Neuronal stem cell (in vitro differentiated cells): ENCODE measurements around the gene KRTAP5-6.
A peak's percentile ranks its signal among the peaks of the same experiment; 100 is the strongest.

Source experiments
- DNase-seq: peaks from one replicate; pipeline ENCODE4 v3.0.0-alpha.2; 2013; ENCODE audit warnings: low spot score
- H2AFZ ChIP-seq: one replicate; pipeline ENCODE4 v1.6.1; 2013; ENCODE audit warnings: mild to moderate bottlenecking, low read length, inconsistent platforms
- H2AK5ac ChIP-seq: 2 replicates; pipeline ENCODE4 v1.6.1; 2013; ENCODE audit warnings: low read depth, mild to moderate bottlenecking, inconsistent platforms, low read length, moderate library complexity, mixed read lengths
- H2BK120ac ChIP-seq: 2 replicates; pipeline ENCODE4 v1.6.1; 2013; ENCODE audit warnings: low read depth, mild to moderate bottlenecking, inconsistent platforms, low read length, moderate library complexity, mixed read lengths
- H2BK12ac ChIP-seq: one replicate; pipeline ENCODE4 v1.6.1; 2013; ENCODE audit warnings: low read length, inconsistent platforms
- H2BK15ac ChIP-seq: 2 replicates; pipeline ENCODE4 v1.6.1; 2013; ENCODE audit warnings: mild to moderate bottlenecking, low read length, inconsistent platforms, mixed read lengths
- H2BK5ac ChIP-seq: one replicate; pipeline ENCODE4 v1.6.1; 2013; ENCODE audit warnings: inconsistent platforms, mild to moderate bottlenecking, low read length, moderate library complexity
- H3K14ac ChIP-seq: one replicate; pipeline ENCODE4 v1.6.1; 2013; ENCODE audit warnings: low read length, inconsistent platforms
- H3K18ac ChIP-seq: 2 replicates; pipeline ENCODE4 v1.6.1; 2013; ENCODE audit warnings: low read length, inconsistent platforms
- H3K23ac ChIP-seq: 2 replicates; pipeline ENCODE4 v1.6.1; 2013; ENCODE audit warnings: low read depth, mild to moderate bottlenecking, mixed read lengths, low read length, inconsistent platforms; ENCODE audit not compliant: poor library complexity
- H3K27ac ChIP-seq: replicated peaks from 3 replicates; pipeline ENCODE4 v1.5.1; 2013; ENCODE audit warnings: low read length, inconsistent platforms
- H3K27me3 ChIP-seq, 3 experiments: 2 replicates each; pipeline ENCODE4 v1.6.1; 2013; ENCODE audit warnings: low read length in 3 of 3, mild to moderate bottlenecking in 2 of 3, inconsistent platforms in 1 of 3, low read depth in 1 of 3, mixed read lengths in 1 of 3, moderate library complexity in 1 of 3; ENCODE audit not compliant: control insufficient read depth in 3 of 3, insufficient read depth in 3 of 3
- H3K36me3 ChIP-seq, 2 donors: replicated peaks in 1 of 2; 2 replicates each; pipeline ENCODE4 v1.6.1; 2013; ENCODE audit warnings: low read length in 2 of 2; ENCODE audit not compliant: control insufficient read depth in 2 of 2, insufficient read depth in 2 of 2
- H3K4ac ChIP-seq: 2 replicates; pipeline ENCODE4 v1.6.1; 2013; ENCODE audit warnings: inconsistent platforms, mild to moderate bottlenecking, low read length, moderate library complexity
- H3K4me1 ChIP-seq, 2 donors: 1 replicate in 1 of 2; 2 replicates in 1 of 2; pipeline ENCODE4 v1.6.1; 2013; ENCODE audit warnings: low read length in 2 of 2, low read depth in 1 of 2; ENCODE audit not compliant: control insufficient read depth in 2 of 2, insufficient read depth in 1 of 2
- H3K4me2 ChIP-seq: one replicate; pipeline ENCODE4 v1.6.1; 2013; ENCODE audit warnings: mild to moderate bottlenecking, low read length, inconsistent platforms; ENCODE audit not compliant: insufficient read depth, poor library complexity, severe bottlenecking
- H3K4me3 ChIP-seq, 2 donors: 2 replicates each; pipeline ENCODE4 v1.5.1; 2013; ENCODE audit warnings: low read length in 2 of 2, mild to moderate bottlenecking in 2 of 2, inconsistent platforms in 1 of 2, moderate library complexity in 1 of 2
- H3K79me1 ChIP-seq: one replicate; pipeline ENCODE4 v1.6.1; 2013; ENCODE audit warnings: low read depth, mild to moderate bottlenecking, inconsistent platforms, low read length, moderate library complexity
- H3K9ac ChIP-seq: one replicate; pipeline ENCODE4 v1.6.1; 2013; ENCODE audit warnings: mild to moderate bottlenecking, low read depth, low read length, inconsistent platforms; ENCODE audit not compliant: poor library complexity
- H3K9me3 ChIP-seq, 2 donors: replicated peaks in 1 of 2; 2 replicates each; pipeline versions ENCODE3 to v1.6.1; 2013; ENCODE audit warnings: low read length in 2 of 2, mild to moderate bottlenecking in 2 of 2, inconsistent platforms in 1 of 2, low read depth in 1 of 2, mixed read lengths in 1 of 2, moderate library complexity in 1 of 2; ENCODE audit not compliant: control insufficient read depth in 2 of 2, insufficient read depth in 1 of 2
- H4K8ac ChIP-seq: one replicate; pipeline ENCODE4 v1.6.1; 2013; ENCODE audit warnings: low read depth, mild to moderate bottlenecking, inconsistent platforms, low read length, moderate library complexity
- H4K91ac ChIP-seq: one replicate; pipeline ENCODE4 v1.6.1; 2013; ENCODE audit warnings: low read length, low read depth, mild to moderate bottlenecking, inconsistent platforms; ENCODE audit not compliant: poor library complexity
- WGBS, 2 donors: extraction: QIAGEN DNeasy Blood & Tissue Kit; methylation state at CpG; one replicate each; pipeline ENCODE4 v1.1.7; 2013; ENCODE audit warnings: missing lambda C conversion rate in 2 of 2, mixed read lengths in 1 of 2; ENCODE audit not compliant: insufficient read length in 2 of 2, insufficient replicate concordance in 1 of 2; ENCODE audit errors: extremely low coverage in 2 of 2; 5-methylcytosine and 5-hydroxymethylcytosine counted together

KRTAP5-6 gene

DNA sequence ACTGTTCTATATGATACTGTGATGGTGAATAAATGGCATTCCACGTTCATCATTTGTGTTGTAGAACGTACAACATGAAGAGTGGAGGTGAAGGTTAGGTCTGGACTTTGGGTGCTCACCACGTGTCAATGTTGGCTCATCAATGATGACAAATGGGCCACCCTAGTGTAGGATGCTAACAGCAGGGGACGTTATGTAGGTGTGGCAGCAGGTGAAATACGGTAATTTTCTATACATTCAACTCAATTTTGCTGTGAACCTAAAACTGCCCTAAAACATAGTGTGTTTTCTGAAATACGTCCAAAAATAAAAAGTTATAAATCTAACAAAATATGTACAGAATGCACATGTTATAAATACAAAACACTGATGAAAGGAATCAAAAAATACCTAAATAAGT is 6.2 kb downstream of the KRTAP5-6 start:
- H3K23ac ChIP-seq: no peak overlapping the region
- DNase-seq: no peak

DNA sequence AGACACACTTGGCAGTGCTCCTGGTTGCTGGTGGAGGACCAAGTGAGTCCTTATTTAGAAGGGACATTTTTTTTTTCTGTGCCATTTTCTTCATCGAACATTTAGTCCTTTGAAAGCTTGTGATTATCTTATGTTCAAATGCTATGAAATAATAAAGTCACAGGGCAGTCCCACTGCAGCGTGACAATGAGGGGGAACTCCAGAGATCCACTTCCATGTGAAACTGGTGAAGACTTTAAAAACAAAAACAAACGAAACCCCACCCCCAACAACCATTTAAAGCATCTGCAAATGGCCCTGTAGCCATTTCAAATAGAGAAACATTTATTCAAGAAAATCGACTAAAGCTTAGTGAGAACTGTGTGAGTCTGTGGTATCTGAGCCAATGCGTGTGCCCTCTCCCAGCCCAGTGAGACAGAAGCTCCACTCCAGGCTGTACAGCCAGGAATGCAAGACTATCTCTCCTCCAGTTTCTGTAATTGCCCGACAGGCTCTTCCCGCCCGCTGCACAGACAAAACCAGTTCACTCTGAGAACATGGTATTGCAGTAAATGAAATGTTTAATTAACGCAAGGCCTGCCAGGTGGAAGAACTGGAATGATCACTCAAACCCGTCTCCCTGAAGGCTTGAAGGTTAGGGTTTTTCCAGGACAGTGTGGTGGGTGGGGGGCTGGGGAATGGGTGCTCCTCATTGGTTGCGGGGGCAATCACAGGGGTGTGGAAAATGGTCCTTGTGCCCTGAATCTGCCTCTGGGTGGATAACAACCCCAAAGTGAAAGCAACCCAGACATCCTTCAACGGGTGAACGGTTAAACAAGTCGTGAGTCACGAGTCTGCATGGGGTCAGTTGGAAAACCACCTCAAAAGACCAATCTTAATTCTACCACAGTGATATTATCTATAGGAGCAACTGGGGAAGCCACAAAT is 8.4 kb downstream of the KRTAP5-6 start:
- H3K79me1 ChIP-seq: no peaks in the 10 kb centered on the region
- H3K4me2 ChIP-seq: no peak overlapping the region
- no peaks in the 10 kb centered on the region for H3K36me3 ChIP-seq
- no peak overlapping the region for H3K18ac ChIP-seq
- no peak overlapping the region for H3K23ac ChIP-seq
- H3K9ac ChIP-seq: no peak overlapping the region
- no peak overlapping the region for H2BK120ac ChIP-seq
- no peak overlapping the region for H4K91ac ChIP-seq
- H2BK12ac ChIP-seq: no peak overlapping the region
- H3K27ac ChIP-seq: no peak overlapping the region
- H3K4me3 ChIP-seq: no peak overlapping the region
- no peak overlapping the region for H4K8ac ChIP-seq
- no peak overlapping the region for H3K4ac ChIP-seq
- H3K14ac ChIP-seq: no peak overlapping the region
- no CpG with 5 or more reads among the region's 15 CpGs for WGBS, 2 donors
- H3K4me1 ChIP-seq: peaks cover 5% of the 10 kb centered on the region in 2 donors
- H3K27me3 ChIP-seq: peaks cover 0 to 11% (median 0%) of the 10 kb centered on the region in 3 experiments
- H2AK5ac ChIP-seq: no peak overlapping the region
- H2BK15ac ChIP-seq: no peak overlapping the region
- H2BK5ac ChIP-seq: no peak overlapping the region
- no peak overlapping the region for H2AFZ ChIP-seq
- no peak for DNase-seq
- H3K9me3 ChIP-seq: no peaks in the 10 kb centered on the region

More for the DNA sequence above, 6.2 kb downstream of the KRTAP5-6 start:
- peaks cover 5% of the 10 kb centered on the region in 2 donors for H3K4me1 ChIP-seq
- H2BK12ac ChIP-seq: no peak overlapping the region
- no peaks in the 10 kb centered on the region for H3K79me1 ChIP-seq
- no peak overlapping the region for H4K8ac ChIP-seq
- H3K4me2 ChIP-seq: no peak overlapping the region
- no peak overlapping the region for H3K27ac ChIP-seq
- no CpG with 5 or more reads among the region's 6 CpGs for WGBS, 2 donors
- no peak overlapping the region for H3K9ac ChIP-seq
- H2AFZ ChIP-seq: no peak overlapping the region
- no peak overlapping the region for H3K18ac ChIP-seq
- no peak overlapping the region for H4K91ac ChIP-seq
- H3K36me3 ChIP-seq: no peaks in the 10 kb centered on the region
- no peak overlapping the region for H2BK120ac ChIP-seq
- H2AK5ac ChIP-seq: no peak overlapping the region
- peak overlapping the region in 1 of 2 donors; percentile 51 for H3K4me3 ChIP-seq
- H3K4ac ChIP-seq: no peak overlapping the region
- no peak overlapping the region for H3K14ac ChIP-seq
- no peak overlapping the region for H2BK5ac ChIP-seq
- peaks cover 0 to 9% (median 0%) of the 10 kb centered on the region in 3 experiments for H3K27me3 ChIP-seq
- no peak overlapping the region for H2BK15ac ChIP-seq
- H3K9me3 ChIP-seq: no peaks in the 10 kb centered on the region

DNA sequence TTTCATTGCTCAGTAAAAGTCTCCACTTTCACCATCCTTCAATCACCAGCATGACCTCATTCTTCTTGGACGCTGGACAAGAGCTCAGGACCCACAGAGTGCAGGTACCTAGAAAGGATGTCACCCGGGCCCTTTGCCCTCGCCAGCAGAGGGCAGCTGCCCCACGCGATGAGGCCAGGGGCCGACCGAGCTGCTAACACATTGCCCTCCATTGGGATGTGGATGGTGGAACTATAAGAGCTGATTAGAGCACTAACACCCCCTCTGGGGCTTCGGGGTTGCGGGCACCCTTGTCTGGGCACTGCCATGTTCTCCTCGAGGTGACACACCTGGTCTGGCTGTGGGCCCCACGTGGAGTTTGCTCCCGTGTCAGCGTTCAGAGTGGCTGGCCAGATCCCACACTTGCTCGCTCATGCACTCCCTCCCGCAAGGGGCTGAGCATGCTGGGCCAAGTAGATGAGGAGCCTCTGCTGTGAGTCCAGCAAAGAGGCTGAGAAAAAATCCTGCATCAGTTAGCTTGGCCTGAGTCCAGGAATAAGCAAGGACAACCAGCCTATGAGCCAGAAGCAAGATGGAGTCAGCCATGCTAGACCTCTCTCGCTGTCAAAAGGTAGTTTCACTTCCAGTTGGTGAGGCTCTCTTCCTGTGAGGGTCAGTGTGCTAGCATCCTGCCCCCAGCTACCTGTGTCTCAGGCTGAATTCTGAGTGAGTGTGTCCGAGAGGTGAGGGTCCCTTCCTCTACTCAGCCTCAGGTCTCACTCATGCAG is 9.8 kb downstream of the KRTAP5-6 start:
- no peak overlapping the region for H2BK12ac ChIP-seq
- H2AK5ac ChIP-seq: no peak overlapping the region
- DNase-seq: no peak
- H3K23ac ChIP-seq: no peak overlapping the region
- H3K9ac ChIP-seq: no peak overlapping the region
- no peak overlapping the region for H2AFZ ChIP-seq
- peaks cover 0 to 11% (median 0%) of the 10 kb centered on the region in 3 experiments for H3K27me3 ChIP-seq
- H2BK120ac ChIP-seq: no peak overlapping the region
- no peak overlapping the region for H3K27ac ChIP-seq
- H4K8ac ChIP-seq: no peak overlapping the region
- no peaks in the 10 kb centered on the region for H3K4me1 ChIP-seq
- no peak overlapping the region for H3K4me2 ChIP-seq
- no peak overlapping the region for H3K4me3 ChIP-seq
- no peak overlapping the region for H2BK5ac ChIP-seq
- no CpG with 5 or more reads among the region's 17 CpGs for WGBS, 2 donors
- H3K4ac ChIP-seq: no peak overlapping the region
- H3K14ac ChIP-seq: peak overlapping the region; percentile 48
- H3K9me3 ChIP-seq: no peaks in the 10 kb centered on the region
- H3K36me3 ChIP-seq: no peaks in the 10 kb centered on the region
- peak overlapping the region; percentile 16 for H2BK15ac ChIP-seq
- no peak overlapping the region for H3K18ac ChIP-seq
- H3K79me1 ChIP-seq: no peaks in the 10 kb centered on the region
- no peak overlapping the region for H4K91ac ChIP-seq

DNA sequence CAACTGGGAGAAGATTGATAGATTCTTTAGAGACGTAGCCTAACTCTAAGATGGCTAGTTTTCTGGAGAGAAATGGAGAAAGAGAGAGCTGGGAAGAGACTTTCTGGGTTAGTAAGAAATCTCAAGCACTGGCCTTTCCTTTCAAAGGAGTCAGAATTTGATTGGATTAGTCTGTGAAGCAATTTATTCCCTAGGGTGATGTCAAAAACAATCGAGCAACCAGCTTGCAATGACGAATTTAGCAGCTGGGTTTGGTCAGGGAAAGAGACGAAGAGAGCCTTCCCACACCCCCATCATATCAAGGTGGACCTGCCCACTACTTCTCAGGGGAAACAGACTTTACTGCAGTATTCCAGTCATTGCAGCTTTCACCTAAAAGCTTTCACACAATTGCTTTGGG is 10.8 kb downstream of the KRTAP5-6 start:
- Histone ChIP-seq H3K27ac (no peak overlapping the region), H2BK120ac (no peak overlapping the region), H3K18ac (no peak overlapping the region), H3K14ac (no peak overlapping the region), H2BK12ac (no peak overlapping the region), H2BK5ac (no peak overlapping the region), H3K4ac (no peak overlapping the region), H3K27me3 (peaks cover 0 to 11% (median 0%) of the 10 kb centered on the region in 3 experiments), H3K36me3 (no peaks in the 10 kb centered on the region), H2BK15ac (no peak overlapping the region), H3K9me3 (no peaks in the 10 kb centered on the region), H4K91ac (no peak overlapping the region), H2AFZ (no peak overlapping the region), H3K4me1 (no peaks in the 10 kb centered on the region), H3K4me2 (no peak overlapping the region), H3K23ac (no peak overlapping the region), H3K79me1 (no peaks in the 10 kb centered on the region), H3K9ac (no peak overlapping the region), H4K8ac (no peak overlapping the region), H2AK5ac (no peak overlapping the region), H3K4me3 (no peak overlapping the region)
- no CpG with 5 or more reads among the region's 4 CpGs for WGBS, 2 donors
- DNase-seq: no peak
